CD4-positive, alpha-beta T cell treated with Interferon gamma for 1 hour (primary cell): ENCODE data around the gene RETREG2.
"Not testable (repeated sequence)": the region's sequence is repeated elsewhere in the genome, so short reads cannot be mapped to it uniquely, and the experiment has no call there.

Experiments used
- DNase-seq: peaks from one replicate; pipeline ENCODE4 v3.0.0-alpha.2; 2020

RETREG2 gene

GRCh38 chr2:219198974-219199373, 20.9 kb downstream of the RETREG2 start:
- DNase-seq, result no peak

GRCh38 chr2:219199470-219200211, 21.6 kb downstream of the RETREG2 start:
- DNase-seq, result no peak

- DNase-seq, result peak; percentile 29
These were observed 22.6 kb downstream of the RETREG2 start for GRCh38 chr2:219200502-219201326.

GRCh38 chr2:219201331-219201730, 23.3 kb downstream of the RETREG2 start:
- not testable (repeated sequence) for DNase-seq

GRCh38 chr2:219204425-219205164, 26.5 kb downstream of the RETREG2 start:
- no peak for DNase-seq

GRCh38 chr2:219205165-219205538, 27.1 kb downstream of the RETREG2 start:
- DNase-seq, result no peak

GRCh38 chr2:219205981-219206327, 27.9 kb downstream of the RETREG2 start:
- DNase-seq, result no peak

- peak; percentile 95 for DNase-seq
These were observed 28.5 kb downstream of the RETREG2 start, which contains the start of gene ZFAND2B for GRCh38 chr2:219206328-219207133. ZFAND2B (plus strand) TSS chr2:219206782; CDS start chr2:219206988, 206 bp downstream.

- no peak for DNase-seq
These were observed 29.2 kb downstream of the RETREG2 start for GRCh38 chr2:219207134-219207883.

- DNase-seq, result no peak
These were observed 30.0 kb downstream of the RETREG2 start for GRCh38 chr2:219207884-219208740.

- DNase-seq, result no peak
These were observed 31.4 kb downstream of the RETREG2 start for GRCh38 chr2:219209236-219210195.

- no peak for DNase-seq
These were observed 32.3 kb downstream of the RETREG2 start for GRCh38 chr2:219210196-219210885.

GRCh38 chr2:219210886-219211362, 32.8 kb downstream of the RETREG2 start:
- no peak for DNase-seq

GRCh38 chr2:219213026-219213415, 34.9 kb downstream of the RETREG2 start:
- no peak for DNase-seq

GRCh38 chr2:219213486-219214071, 35.5 kb downstream of the RETREG2 start:
- DNase-seq, result no peak

- DNase-seq, result no peak
These were observed 36.1 kb downstream of the RETREG2 start for GRCh38 chr2:219214141-219214540.

- DNase-seq, result no peak
These were observed 36.7 kb downstream of the RETREG2 start for GRCh38 chr2:219214786-219215185.

GRCh38 chr2:219215871-219216534, 37.9 kb downstream of the RETREG2 start:
- DNase-seq, result no peak
